Activated T-cell treated with anti-CD3 and anti-CD28 coated beads, Interleukin-2, amount 50 U/mL, for 4 hours (primary cell): ENCODE results near the gene KLHL26. TPM values are rescaled to one million over a fixed set of nuclear protein-coding genes. Genes with fewer than 3 reads are reported as not detected.
A peak's percentile ranks its signal among the peaks of the same experiment; 100 is the strongest.

Experiments
- ATAC-seq, 2 donors: fragments of 200-7000 bp; cut with Tn5 transposase; one replicate each; pipeline ENCODE4 v1.10.0; 2021
- DNase-seq: peaks from one replicate; pipeline ENCODE4 v3.0.0-alpha.2; 2020
- H3K27me3 Mint-ChIP-seq: one replicate; pipeline ENCODE4 v1.8.0; 2021; ENCODE audit warnings: low read depth, mixed read lengths
- H3K36me3 Mint-ChIP-seq: one replicate; pipeline ENCODE4 v1.8.0; 2022; ENCODE audit warnings: mixed read lengths; ENCODE audit not compliant: insufficient read depth
- H3K4me1 Mint-ChIP-seq: one replicate; pipeline ENCODE4 v1.8.0; 2021; ENCODE audit warnings: low read depth, mixed read lengths
- H3K4me3 Mint-ChIP-seq: one replicate; pipeline ENCODE4 v1.8.0; 2021; ENCODE audit warnings: mild to moderate bottlenecking, moderate library complexity, mixed read lengths
- H3K9me3 Mint-ChIP-seq: one replicate; pipeline ENCODE4 v1.8.0; 2021; ENCODE audit warnings: mixed read lengths
- total RNA-seq, 3 donors: library from RNA; stranded (reverse); gene quantifications; one replicate each; pipeline ENCODE4 v1.2.1, GENCODE V29; 2021

The KLHL26 gene
- total RNA-seq, 3 donors from 2014 or later = 14.7 to 20.3 (median 17.0) TPM

DNA sequence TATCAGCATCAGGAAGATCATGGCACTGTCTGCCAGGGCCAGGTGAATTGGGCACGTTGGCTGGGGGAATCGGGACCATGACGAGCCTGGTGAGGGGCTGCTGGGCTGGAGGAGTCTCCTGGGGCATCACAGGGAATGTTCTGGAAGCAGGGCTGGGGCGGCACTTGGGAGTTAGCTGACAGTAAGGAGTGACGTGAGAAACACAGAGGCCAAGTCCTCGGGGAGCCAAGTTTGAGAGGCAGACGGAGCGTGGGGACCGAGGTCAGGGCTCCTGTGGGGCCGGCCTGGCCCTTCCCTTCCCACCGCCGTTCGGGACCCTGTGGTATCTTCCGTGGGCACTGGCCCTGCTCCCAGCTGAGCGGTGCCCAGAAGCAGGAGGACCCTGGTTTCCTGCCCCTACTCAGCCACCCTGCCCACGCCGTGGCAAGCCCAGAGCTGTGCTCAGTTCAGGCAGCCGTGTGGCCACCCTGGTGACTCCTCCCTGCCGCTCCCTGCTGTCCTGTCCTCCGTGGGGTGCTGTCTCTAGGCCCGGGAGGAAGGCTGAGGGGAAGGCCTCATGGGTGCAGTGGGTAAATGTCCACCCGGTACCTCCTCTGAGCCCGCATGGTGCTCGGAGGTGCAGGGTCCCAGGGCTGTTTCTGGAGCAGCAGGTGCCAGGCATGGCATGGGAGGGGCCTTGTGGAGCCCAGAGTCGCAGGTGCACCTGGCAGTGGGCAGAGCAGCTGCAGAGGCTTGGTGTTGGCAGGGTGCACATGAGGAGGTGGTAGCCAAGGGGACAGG, 71.8 kb downstream of the KLHL26 start:
- Mint-ChIP-seq H3K27me3 (no peaks in the 10 kb centered on the region), H3K4me1 (peaks cover 17% of the 10 kb centered on the region), H3K9me3 (no peaks in the 10 kb centered on the region), H3K36me3 (no peaks in the 10 kb centered on the region), H3K4me3 (no peak overlapping the region)
- ATAC-seq (no peak), DNase-seq (no peak)

DNA sequence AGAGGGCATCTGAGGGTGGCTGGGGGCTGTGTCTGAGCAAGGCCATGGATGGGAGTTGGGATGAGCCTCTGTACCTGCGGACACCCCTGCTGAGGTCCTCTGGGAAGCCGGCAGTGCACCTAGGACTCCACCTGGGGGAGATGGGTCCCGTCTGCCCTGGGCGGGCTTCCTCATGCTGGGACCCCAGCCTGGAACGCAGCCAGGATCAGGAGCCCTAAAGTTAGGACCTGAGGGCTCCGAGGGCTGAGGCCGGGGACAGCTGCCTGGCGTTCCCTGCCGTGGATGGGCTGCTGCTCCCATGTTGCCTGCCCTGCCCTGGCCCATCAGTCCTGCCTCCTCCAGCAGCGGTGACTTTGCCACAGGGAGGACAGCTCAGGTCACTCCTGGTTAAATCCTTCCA, 72.7 kb downstream of the KLHL26 start:
- ATAC-seq (no peak), DNase-seq (no peak)
- Mint-ChIP-seq H3K4me1 (peaks cover 15% of the 10 kb centered on the region), H3K27me3 (no peaks in the 10 kb centered on the region), H3K36me3 (no peaks in the 10 kb centered on the region), H3K4me3 (no peak overlapping the region), H3K9me3 (no peaks in the 10 kb centered on the region)

DNA sequence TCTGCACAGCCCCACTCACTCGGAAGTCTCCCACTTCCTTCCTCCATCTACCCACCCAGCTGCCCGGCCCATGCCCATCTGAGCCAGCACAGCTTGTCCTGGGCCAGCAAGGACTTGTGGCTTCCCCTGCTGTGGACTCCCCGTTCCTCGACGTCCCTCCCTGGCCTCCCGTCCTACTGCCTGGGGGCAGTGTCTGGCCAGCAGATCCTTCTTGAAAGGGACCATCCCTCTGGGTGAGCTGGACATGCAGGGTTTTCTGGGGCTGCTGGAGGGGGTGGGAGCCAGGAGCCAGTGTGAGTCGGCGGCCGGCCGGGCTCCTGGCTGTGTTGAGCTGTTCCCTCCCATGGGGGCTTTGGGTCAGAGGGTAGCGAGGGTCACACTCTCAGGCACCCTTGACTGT, 73.4 kb downstream of the KLHL26 start:
- no peaks in the 10 kb centered on the region for H3K9me3 Mint-ChIP-seq
- no peak overlapping the region for H3K4me3 Mint-ChIP-seq
- ATAC-seq (no peak), DNase-seq (no peak)
- H3K4me1 Mint-ChIP-seq = peaks cover 17% of the 10 kb centered on the region
- no peaks in the 10 kb centered on the region for H3K36me3 Mint-ChIP-seq
- no peaks in the 10 kb centered on the region for H3K27me3 Mint-ChIP-seq

DNA sequence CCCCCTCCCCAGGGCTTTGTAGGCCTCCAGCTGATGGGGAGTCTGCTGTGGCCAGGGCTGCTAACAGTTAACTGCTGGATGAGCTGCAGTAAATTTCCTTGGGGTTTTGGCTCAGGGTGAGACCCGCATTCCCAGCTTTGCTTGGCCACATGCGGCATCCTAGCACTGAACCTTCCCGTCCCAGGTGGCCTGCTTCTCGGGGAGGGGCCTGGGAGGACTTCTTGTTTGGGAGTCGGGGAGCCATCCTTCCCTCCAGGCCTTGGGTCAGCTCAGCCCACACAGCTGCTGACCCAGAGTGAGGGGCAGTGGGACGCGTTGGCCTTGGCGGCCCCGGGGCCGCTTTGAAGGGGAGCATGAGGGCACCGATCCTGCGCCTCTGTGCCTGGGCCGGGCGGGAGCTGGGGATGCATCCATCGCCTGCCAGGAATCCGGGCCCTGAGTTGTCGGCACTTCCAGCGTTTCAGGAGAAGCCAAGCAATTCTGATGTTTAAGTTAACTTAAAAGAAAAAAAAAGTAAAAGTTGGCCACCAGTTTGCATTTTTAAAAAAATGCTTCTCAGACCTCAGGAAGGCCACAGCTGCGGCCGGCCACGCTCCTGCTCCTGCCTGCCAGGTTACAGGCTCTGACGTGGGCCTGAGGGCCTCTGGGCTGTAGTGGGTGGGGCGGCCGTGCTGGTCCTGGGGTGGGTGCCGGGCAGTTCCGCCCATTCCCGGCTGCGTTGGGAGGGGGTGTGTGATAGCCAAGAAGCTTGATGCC, 74.3 kb downstream of the KLHL26 start:
- H3K4me1 Mint-ChIP-seq = peaks cover 19% of the 10 kb centered on the region
- no peaks in the 10 kb centered on the region for H3K36me3 Mint-ChIP-seq
- no peaks in the 10 kb centered on the region for H3K9me3 Mint-ChIP-seq
- no peak for DNase-seq
- no peak overlapping the region for H3K4me3 Mint-ChIP-seq
- no peak for ATAC-seq
- no peaks in the 10 kb centered on the region for H3K27me3 Mint-ChIP-seq

DNA sequence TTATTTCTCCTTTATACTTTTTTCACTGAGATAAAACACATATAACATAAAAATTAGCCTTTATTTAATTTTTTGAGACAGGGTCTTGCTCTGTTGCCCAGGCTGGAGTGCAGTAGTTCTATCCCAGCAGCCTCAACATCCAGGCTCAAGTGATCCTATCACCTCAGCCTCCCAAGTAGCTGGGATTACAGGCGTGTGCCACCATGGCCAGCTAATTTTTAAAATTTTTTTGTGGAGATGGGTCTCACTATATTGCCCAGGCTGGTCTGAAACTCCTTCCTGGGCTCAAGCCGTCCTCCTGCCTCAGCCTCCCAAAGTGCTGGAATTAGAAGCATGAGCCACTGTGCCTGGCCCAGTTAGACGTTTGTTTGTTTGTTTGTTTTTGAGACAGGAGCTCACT, 75.1 kb downstream of the KLHL26 start:
- Mint-ChIP-seq H3K27me3 (no peaks in the 10 kb centered on the region), H3K9me3 (no peaks in the 10 kb centered on the region), H3K4me3 (no peak overlapping the region), H3K4me1 (peaks cover 19% of the 10 kb centered on the region), H3K36me3 (no peaks in the 10 kb centered on the region)
- DNase-seq (no peak), ATAC-seq (no peak)

DNA sequence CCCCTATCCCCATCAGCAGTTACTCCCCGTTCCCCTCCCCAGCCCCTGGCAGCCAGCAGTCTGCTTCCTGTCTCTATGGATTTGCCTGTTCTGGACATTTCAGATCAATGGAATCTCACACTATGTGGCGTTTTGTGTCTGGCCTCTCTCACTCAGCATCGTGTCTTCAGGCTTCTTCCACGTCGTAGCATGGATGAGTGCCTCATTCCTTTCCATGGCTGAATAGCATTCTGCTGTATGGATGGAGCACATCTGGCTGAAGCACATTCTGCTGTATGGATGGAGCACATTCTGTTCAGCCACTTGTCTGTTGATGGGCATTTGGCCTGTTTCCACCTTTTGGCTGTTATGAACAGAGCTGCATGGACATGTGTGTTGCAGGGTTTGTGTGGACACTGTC, 76.2 kb downstream of the KLHL26 start:
- DNase-seq (no peak), ATAC-seq (no peak)
- Mint-ChIP-seq H3K4me1 (peaks cover 20% of the 10 kb centered on the region), H3K27me3 (no peaks in the 10 kb centered on the region), H3K4me3 (no peak overlapping the region), H3K9me3 (no peaks in the 10 kb centered on the region), H3K36me3 (no peaks in the 10 kb centered on the region)

DNA sequence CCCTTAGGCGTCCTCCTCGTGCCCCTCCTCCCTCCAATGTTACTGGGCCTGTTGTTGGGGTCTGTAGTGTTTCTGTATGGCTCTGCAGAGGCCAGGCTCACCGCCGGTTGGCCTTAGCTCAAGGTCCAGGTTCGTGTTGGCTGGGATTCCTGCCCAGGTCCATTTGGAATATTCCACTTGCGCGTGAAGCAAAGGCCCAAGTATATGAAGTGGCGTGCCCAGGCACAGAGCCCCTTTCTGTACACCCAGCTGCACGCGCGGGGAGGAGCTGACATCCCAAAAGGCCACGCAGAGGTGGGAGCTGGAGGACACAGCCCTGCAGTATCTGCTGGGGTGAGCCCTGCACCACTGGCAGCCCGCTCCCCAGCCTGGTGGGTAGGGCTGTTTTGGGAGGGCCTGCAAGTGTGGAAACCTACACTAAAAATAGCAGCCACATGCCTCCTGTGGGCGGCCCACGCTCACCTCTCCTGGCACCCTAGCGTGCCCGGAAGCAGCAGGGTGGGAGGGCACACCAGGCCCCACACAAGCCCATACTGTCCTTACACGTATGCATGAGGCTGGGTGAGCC, 76.8 kb downstream of the KLHL26 start:
- ATAC-seq (peak in 1 of 2 donors; percentile 32), DNase-seq (no peak)
- Mint-ChIP-seq H3K9me3 (no peaks in the 10 kb centered on the region), H3K27me3 (no peaks in the 10 kb centered on the region), H3K4me1 (peaks cover 18% of the 10 kb centered on the region), H3K4me3 (no peak overlapping the region), H3K36me3 (no peaks in the 10 kb centered on the region)

DNA sequence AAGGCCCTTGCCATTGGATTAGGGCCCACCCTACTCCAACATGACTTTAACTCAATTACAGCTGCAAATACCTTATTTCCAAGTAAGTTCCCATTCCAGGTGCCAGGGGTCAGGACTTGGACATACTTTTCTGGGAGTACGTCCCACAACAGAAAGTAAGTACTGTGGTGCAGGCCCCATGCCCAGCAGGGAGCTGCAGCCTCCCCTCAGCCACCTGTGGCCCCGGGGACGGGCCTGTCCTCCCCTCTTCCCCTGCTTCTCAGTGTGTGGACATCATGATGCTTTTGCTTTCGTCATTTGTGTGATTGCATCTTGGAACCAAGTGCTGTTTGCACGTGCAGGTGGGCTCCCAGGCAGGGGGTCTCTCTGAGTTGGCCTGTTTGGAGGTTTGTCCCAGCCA, 78.6 kb downstream of the KLHL26 start:
- Mint-ChIP-seq H3K27me3 (no peaks in the 10 kb centered on the region), H3K36me3 (no peaks in the 10 kb centered on the region), H3K4me3 (no peak overlapping the region), H3K4me1 (peaks cover 17% of the 10 kb centered on the region), H3K9me3 (no peaks in the 10 kb centered on the region)
- DNase-seq = no peak
- ATAC-seq = no peak

DNA sequence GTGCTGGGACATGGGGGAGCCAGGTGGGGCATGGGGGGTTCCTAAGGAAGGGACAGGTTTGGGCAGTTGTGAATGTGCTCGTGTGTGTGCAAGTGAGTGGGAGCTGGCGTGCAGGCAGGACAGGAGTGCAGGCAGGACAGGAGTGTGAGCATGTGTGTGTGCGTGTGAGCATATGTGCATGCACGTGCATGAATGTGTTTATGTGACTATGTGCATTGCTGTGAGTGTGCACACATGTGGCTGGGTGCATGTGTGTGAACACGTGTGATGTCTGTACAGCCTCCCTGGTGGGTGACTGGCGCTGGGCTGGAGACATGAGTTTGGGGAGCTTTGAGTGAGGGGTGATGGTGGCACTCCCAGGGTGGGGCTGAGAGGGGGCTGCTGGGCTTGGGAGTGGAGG, 80.0 kb downstream of the KLHL26 start:
- DNase-seq (no peak), ATAC-seq (no peak)
- Mint-ChIP-seq H3K4me1 (peaks cover 17% of the 10 kb centered on the region), H3K27me3 (no peaks in the 10 kb centered on the region), H3K4me3 (no peak overlapping the region), H3K9me3 (no peaks in the 10 kb centered on the region), H3K36me3 (peaks cover 2% of the 10 kb centered on the region)

DNA sequence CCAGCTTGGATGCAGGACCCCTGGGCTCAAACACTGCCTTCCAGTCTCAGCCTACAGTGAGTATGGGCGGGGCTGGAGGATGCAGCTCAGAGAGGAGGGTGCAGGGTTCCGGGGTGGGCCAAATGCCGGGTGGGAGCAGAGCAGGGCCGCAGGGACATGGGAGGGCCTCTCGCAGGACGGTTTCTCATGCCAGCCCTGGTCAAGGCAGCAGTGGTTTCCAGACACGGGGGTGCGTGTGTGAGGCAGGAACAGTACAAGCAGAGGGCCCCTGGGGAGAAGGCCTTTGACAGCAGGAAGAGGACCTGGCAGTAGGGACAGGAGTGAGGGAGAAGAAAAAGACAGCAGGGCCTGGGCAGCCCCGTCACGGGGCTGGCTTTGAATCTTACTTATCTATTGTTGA, 80.8 kb downstream of the KLHL26 start:
- ATAC-seq = no peak
- Mint-ChIP-seq H3K4me1 (peaks cover 17% of the 10 kb centered on the region), H3K36me3 (peaks cover 5% of the 10 kb centered on the region), H3K27me3 (no peaks in the 10 kb centered on the region), H3K9me3 (no peaks in the 10 kb centered on the region), H3K4me3 (no peak overlapping the region)
- no peak for DNase-seq

DNA sequence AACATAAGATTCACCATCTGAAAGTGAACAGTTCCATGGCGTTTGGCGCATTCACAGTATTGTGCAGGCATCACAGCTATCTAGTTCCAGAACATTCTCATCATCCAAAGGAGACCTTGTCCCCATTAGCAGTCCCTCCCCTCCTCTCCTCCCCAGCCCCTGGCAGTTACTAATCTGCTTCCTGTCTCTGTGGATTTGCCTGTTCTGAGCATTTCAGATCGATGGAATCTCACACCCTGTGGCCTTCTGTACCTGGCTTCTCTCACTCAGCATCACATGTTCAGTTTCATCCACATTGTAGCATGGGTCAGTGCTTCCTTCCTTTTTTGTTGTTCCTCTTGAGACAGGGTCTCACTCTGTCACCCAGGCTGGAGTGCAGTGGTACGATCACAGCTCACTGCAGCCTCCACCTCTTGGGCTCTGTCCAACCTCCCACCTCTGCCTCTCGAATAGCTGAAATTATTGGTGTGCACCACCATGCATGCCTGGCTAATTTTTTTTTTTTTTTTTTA, 81.2 kb downstream of the KLHL26 start:
- Mint-ChIP-seq H3K36me3 (peaks cover 7% of the 10 kb centered on the region), H3K4me1 (peaks cover 15% of the 10 kb centered on the region), H3K4me3 (no peak overlapping the region), H3K27me3 (no peaks in the 10 kb centered on the region), H3K9me3 (no peaks in the 10 kb centered on the region)
- ATAC-seq = no peak
- DNase-seq = no peak

DNA sequence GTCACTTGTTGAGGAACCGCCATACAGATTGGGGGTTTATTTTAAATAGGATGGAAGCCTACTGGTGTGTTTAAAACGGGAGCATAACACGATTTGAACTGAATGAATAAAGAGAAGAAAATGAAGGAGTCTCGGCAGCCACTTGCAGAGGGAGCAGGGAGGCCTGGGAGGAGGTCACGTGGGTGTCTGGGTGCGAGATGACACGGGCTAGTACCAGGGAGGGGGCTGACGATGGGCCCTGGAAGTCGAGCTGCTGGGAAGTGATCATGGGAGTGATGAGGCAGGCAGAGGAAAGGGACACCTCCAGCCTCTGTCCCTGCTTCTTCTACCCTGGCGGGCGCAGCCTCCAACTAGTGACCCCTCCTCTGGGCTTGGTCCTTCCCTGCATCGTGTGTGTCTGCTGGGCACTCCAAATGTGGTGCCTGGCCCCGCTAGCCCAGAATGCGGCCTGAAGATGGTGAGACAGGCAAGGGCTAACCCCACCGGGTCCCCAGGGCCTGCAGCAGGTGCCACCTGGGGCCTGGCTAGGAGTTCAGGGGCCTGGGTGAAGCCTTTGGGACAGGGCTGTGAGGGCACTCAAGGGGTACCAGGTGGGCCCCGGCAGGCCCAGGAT, 82.1 kb downstream of the KLHL26 start:
- Mint-ChIP-seq H3K4me1 (peaks cover 14% of the 10 kb centered on the region), H3K4me3 (no peak overlapping the region), H3K36me3 (peaks cover 7% of the 10 kb centered on the region), H3K9me3 (no peaks in the 10 kb centered on the region), H3K27me3 (no peaks in the 10 kb centered on the region)
- no peak for ATAC-seq
- no peak for DNase-seq

DNA sequence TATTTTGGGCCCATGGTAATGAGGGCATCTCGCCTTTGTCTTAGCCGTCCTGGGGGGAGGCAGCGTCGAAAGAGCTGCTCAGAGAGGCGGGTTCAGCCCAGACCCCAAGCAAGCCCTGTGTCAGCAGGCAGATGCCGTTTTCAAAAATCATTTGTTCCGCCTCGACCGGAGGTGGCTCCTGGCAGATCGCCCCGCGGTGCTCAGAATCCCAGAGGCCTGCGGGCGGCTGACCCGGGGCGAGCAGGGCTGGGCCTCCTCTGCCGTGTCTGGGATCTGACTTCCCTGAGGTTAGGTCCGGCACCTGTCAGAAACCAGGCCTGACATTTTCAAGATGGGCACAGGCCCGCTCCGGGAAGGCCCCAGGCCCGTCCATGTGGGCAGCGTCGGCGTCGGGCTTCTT, 82.7 kb downstream of the KLHL26 start:
- ATAC-seq (no peak), DNase-seq (no peak)
- H3K4me1 Mint-ChIP-seq = peaks cover 17% of the 10 kb centered on the region
- H3K27me3 Mint-ChIP-seq = no peaks in the 10 kb centered on the region
- peaks cover 7% of the 10 kb centered on the region for H3K36me3 Mint-ChIP-seq
- H3K4me3 Mint-ChIP-seq = no peak overlapping the region
- no peaks in the 10 kb centered on the region for H3K9me3 Mint-ChIP-seq
